ENCODE measurements around the gene CLCN6.
A peak's percentile ranks its signal among the peaks of the same experiment; 100 is the strongest.

Gene CLCN6

DNA sequence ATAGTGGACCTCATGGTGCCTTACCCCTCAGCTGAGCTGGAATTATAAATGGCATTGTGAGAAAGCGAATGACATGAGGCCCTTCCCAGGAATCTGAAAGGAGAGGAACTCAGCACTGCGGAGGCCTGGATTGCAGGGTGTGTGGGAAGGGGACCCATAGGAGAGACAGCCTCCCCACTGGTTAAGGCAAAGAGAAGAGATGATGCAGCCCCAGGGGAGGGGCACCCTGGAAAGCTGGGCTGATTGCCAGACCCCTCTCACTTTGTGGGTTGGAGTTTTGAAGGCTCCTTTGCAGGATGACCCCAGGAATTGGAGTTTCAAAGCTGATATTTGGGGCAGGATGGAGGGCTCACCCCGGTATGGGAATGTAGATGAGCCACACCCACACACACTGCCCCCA is 50.7 kb downstream of the CLCN6 start:
- no peak for DNase-seq

DNA sequence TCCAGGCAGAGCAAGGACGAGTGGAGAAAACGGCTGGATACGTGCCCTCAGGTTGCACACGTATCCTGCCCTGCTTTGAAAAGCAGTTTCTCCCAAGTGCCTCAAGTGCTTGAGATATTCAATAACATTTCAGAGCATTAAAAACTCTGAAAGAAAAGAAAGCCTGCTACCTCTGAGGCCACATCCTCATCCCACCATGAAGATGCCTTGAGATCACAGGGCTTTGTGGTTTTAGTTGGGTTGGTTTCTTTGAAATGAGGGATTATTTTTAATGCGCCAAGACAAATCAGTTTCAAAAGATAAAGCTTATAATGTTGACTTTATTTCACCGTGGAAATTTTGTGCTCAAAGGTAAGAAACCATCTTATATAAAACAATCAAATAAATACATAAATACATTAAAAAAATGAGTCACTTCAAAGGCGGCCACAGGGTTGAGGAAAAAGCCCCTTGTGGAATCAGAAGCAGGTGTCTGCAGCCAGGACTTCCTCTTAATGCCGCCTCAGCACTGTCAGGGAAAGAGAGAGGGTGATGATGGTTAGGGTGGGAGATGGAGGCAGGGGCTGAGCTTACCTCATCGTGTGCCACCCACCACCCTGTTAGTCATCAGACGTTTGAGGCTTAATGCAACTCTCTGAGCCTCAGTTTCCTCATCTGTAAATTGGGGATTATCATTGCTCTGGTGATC is 51.3 kb downstream of the CLCN6 start:
- no peak for DNase-seq

- DNase-seq: no peak
Observed at GRCh38 chr1:11858158-11858557, 52.2 kb downstream of the CLCN6 start.

DNA sequence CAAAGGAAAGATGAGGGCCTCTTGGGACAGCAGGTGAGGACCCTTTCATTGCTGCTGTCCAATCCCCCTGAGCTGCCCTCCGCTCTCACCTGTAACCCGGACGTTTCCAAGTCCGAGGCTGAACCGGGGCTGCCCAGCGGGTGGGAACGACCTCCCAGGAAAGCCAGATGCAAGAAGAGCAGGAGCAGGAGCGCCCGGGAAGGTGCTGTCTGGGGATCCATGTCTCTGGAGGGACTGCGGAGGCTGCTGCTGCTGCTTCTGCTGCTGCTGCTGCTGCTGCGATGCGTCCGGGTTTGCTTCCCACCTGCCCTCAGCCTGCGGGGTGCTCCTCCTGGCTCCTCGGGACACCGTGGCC is 52.6 kb downstream of the CLCN6 start, which contains the start of gene NPPB:
Gene NPPB (minus strand): TSS at position 333 of the 355 bp plus-strand sequence. CDS start 112 bp downstream, at position 221.
- no peak for DNase-seq

DNA sequence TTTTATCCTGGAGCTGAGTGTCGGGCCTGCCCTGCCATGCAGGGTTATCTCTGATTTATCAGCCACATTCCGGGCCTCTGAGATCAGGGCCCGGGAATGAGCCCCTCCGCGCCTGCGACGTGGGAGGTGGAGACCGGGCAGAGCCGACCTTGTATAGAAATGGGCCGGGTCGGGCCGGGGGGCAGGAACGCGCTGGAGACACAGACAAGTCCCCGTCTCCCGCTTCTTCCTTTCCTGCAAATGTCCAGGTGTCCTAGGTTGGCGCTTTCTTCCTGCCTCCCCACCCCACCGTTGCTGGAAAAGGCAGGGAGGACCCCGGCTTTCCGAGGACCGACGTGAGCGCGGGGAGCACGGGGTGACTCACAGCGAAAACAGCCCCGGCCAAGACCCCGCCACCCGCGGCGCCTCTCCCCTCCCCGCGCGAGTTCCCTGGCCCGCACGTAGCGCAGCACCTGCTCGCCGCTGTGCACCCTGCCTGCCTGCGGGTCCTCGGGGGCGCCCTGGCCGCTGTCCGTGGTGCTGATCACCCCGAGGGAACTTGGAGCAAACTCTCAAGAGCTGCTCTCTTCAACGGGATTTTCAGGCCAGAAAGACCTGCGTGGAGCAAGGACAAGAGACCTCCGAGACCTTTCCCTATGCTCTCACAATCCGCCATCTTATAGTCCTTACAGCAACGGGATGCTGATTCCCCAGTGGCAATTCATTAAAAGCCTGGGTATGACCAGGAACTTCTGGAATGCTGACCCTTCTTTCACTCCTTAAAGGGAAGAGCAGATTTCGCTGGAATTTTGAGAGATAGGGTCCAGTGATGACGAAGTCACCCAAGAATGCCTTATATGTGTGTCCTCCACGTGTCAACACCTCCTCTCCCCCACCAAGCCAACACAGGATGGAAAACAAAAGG is 53.2 kb downstream of the CLCN6 start:
- peak; percentile 74 for DNase-seq

DNA sequence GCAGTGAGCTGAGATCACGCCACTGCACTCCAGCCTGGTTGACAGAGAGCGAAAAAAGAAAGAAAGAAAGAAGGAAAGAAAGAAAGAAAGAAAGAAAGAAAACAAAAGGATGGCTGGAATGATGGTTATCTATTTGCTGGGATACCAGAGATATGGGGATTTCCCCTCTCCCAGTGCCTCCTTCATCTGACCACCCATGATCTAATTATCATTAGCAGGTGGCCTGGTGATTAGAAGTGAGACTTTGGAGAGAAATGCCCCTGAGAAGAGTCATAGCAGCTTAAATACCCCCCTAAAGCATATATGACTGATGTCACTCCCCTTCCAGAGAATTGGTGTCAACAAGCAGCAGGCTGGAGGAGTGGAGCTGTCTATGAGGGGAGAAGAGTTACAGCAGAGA is 54.1 kb downstream of the CLCN6 start:
- DNase-seq: no peak

DNA sequence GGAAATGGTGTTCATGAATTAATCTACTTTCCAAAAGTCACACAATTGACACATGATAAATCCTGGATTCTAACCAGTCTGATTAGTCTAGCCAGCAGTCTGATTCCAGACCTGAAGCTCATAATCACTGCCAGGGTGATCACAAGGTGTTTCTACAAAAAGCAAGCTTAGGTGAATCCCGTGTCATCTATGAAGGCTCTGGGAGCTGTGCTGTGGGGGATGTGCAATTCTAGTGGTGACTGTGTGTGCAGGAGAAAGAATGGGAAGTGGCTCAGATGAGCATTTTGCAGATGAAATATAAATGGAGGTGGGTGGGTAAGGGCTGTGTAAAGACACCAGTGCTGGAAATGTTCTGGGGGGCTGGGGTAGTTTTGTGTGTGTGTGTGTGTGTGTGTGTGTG is 54.6 kb downstream of the CLCN6 start:
- no peak for DNase-seq

DNA sequence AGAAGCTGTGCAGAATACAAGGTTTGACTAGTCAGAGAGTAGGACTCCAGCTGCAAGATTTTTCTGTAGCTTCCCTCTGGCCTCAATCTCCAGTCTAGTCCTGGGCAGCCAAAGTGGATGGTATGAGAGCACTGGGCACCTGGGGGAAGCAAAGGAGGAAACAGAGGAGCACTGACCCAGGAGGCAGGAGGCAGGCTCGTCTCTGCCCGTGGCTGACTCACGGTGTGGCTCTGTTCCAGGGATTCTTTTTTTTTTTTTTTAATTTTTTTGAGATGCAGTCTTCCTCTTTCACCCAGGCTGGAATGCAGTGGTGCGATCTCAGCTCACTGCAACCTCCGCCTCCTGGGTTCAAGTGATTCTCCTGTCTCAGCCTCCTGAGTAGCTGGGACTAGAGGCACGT is 56.9 kb downstream of the CLCN6 start:
- no peak for DNase-seq

DNA sequence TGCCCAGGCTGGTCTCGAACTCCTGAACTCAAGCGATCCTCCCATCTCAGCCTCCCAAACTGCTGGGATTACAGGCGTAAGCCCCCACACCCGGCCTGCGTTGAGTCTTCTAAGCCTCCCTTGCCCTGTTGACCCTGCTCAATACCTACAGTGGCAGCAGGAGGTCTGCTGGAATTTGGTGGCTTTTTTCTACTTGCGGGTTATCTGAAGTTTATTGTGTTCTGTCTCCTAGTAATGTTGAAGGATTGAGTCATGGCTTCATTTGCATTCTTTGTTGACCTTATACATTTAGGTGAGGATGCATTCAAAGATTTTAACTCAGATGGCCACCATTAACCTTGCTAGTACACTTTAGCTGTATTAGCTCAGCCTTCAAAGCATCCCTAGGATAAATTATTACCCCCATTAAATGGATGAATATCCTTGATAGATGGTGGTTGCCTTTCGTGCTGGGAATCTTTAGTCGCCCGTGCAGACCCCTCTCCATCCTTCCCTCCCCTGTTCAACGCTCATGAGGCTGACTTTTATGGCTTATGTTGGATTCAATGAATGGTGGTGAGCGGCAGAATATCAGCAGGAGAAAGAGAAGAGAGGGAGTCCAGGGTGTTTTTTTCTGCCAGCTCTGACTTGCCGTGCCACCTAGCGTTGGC is 62.5 kb downstream of the CLCN6 start:
- DNase-seq: no peak

GRCh38 chr1:11869104-11869503 is 63.1 kb downstream of the CLCN6 start:
- no peak for DNase-seq

DNA sequence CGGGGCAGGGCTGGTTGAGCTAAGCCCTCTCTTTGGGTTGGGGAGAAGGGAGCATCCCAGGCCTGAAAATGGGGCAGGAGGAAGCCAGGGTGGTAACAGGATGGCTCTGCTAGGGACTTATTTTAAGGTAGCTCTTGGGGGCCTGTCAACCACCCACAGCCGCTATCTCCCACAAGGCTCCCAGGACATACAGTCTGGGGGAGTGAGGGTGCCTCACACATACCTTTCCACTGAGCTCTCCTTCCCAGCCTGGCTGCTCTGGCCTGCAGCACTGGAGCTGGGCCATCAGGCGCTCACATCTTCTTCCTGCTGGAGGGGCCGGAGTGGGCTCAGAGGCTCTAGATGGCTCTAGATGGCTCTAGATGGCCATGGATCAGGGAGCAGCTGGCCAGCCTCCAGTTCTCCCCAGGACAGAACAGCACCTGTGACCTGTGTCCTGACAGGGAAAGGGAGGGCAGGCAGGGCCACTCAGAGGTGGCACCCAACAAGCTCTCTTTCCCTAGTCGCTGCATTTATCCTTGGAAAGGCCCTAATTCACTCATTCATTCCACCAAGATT is 63.7 kb downstream of the CLCN6 start:
- no peak for DNase-seq

GRCh38 chr1:11872545-11872944 is 66.6 kb downstream of the CLCN6 start:
- no peak for DNase-seq

- DNase-seq: no peak
Observed at GRCh38 chr1:11873395-11874257, 67.6 kb downstream of the CLCN6 start.

- DNase-seq: no peak
Observed at GRCh38 chr1:11874258-11874562, 68.2 kb downstream of the CLCN6 start.

- no peak for DNase-seq
Observed at GRCh38 chr1:11874624-11875023, 68.6 kb downstream of the CLCN6 start.

DNA sequence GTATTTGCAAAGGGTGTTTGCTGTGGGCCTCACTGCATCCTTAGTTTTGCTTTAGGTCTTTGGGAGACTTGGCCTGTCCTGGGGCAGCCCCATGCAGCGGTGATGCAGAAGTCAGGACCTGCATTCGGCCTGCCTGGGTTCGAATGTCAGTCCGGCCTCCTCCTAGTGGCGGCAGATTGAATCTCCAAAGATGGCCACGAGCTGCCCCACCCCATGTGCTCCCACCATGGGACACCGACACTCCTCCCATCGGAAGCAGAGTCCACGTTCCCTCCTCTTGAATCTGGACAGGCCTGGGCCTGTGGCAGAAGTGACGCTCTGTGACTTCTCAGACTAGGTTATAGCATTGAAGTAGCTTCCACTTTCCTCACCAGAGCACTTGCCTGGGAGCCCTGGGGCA is 69.1 kb downstream of the CLCN6 start:
- no peak for DNase-seq

DNA sequence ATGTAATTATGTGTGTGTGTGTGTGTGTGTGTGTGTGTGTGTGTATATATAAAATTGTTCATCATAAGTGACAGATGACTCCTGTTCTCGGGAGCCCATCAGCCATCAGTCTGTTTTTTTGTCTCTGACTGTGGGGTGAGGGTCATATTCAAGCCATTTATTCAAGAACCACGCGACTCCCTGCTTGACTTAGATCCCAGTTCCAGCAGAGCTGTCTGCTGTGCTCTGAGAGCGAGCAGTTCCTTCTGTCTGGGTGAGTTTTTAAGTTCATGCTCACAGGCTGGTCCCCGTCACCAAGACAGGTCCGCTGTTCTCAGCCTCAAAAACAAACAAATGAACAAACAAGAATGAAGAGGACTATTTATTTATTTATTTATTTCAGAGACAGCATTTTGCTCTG is 71.1 kb downstream of the CLCN6 start:
- no peak for DNase-seq

- no peak for DNase-seq
Observed at GRCh38 chr1:11878081-11878890, 72.3 kb downstream of the CLCN6 start.

DNA sequence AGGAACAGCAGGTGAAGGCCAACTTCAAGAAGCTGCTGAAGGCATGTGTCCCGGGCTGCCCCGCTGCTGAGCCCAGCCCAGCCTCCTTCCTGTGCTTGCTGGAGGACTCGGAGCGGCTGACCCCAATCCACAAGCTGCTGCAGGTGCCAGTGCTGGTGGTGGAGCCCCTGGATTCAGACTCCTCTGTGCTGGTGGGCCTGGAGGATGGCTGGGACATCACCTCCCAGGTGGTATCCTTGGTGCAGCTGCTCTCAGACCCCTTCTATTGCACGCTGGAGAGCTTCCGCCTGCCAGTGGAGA is 72.8 kb downstream of the CLCN6 start:
- DNase-seq: no peak

DNA sequence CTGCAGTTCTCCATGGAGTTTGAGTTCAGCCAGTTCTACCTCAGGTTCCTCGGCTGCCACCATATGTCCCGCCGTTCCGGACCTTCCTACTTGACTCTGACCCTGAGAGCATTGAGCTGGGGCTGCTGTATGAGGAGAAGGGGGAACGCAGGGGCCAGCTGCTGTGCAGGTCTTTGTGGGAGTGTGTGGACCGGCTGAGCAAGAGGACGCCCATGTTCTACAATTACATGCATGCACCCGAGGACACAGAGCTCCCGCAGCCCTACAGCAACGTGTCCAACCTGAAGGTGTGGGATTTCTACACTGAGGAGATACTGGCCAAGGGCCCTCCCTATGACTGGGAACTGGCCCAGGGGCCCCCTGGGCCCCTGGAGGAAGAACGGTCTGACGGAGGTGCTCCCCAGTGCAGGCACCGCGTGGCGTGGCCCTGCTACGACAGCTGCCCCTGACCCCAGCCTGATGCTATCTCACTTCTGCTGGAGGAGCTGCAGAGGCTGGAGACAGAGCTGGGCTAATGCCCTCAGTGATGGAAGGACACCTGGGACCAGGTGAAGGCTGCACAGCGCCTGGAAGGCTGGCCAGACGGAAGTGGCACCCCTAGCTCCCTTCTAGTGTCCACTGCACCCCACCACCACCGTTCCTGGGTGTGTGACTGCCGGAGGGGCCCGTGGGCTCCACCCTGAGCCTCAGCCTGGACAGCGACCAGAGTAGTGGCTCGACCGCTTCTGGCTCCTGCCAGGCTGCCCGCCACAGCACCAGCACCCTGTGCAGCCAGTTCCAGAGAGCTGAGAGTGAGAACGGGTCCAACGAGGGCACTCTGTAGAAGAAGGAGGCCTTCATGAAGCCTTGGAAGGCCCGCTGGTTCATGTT is 73.6 kb downstream of the CLCN6 start:
- no peak for DNase-seq

DNA sequence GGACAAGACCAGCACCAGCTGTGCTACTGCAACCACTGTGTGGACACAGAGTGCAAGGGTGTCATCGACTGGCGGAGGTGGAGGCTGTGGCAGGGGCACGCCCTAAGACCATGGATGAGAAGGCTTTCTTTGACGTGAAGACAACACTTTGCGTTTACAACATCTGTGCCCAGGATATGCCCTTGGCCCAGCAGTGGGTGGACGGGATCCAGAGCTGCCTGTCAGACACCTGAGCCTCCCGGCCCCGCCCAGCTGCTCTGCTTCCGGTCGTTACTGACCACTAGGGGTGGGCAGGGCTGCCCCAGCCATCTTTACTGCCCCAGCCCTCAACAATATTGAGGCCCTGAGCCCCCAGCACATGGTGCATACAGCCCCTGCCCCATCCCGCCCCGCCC is 74.2 kb downstream of the CLCN6 start:
- no peak for DNase-seq

Measured in activated CD4-positive, alpha-beta T cell treated with anti-CD3 and anti-CD28 coated beads, Interleukin-2, amount 50 U/mL, for 1 hour (primary cell).